GM12878 (cell line): ENCODE results near the gene PAM16. TPM values are rescaled to one million over a fixed set of nuclear protein-coding genes. Genes with fewer than 3 reads are reported as not detected.
A peak's percentile ranks its signal among the peaks of the same experiment; 100 is the strongest.

Source experiments
- E4F1 ChIP-seq: fragments of 450-650 bp; IDR thresholded peaks from 2 replicates; pipeline ENCODE4 v1.6.1; 2018; ENCODE audit warnings: borderline replicate concordance, mild to moderate bottlenecking; ENCODE audit not compliant: partially characterized antibody
- IKZF2 ChIP-seq, 2 experiments: fragments of 450-650 bp; IDR thresholded peaks; 2 replicates each; pipeline ENCODE4 v1.6.1; 2017; ENCODE audit warnings: mild to moderate bottlenecking in 2 of 2, moderate library complexity in 2 of 2
- MEF2B ChIP-seq: fragments of 450-650 bp; IDR thresholded peaks from 2 replicates; pipeline ENCODE4 v1.6.1; 2018; ENCODE audit warnings: mild to moderate bottlenecking, moderate library complexity; ENCODE audit not compliant: partially characterized antibody, poor library complexity, severe bottlenecking
- NFIC ChIP-seq: IDR thresholded peaks from 2 replicates; pipeline ENCODE4 v1.6.1; 2012; ENCODE audit warnings: low read depth, mild to moderate bottlenecking, inconsistent platforms, low read length, moderate library complexity
- RBBP5 ChIP-seq: fragments of 200-600 bp; sonication (generic); conservative IDR thresholded peaks from 2 replicates; pipeline ENCODE4 v1.6.1; 2016
- SMC3 ChIP-seq: IDR thresholded peaks from 2 replicates; pipeline ENCODE4 v1.6.1; 2011; ENCODE audit warnings: low read length, improper control_type of control experiment, borderline replicate concordance
- SREBF1 ChIP-seq: IDR thresholded peaks from 2 replicates; pipeline ENCODE4 v1.6.1; 2012; ENCODE audit warnings: mild to moderate bottlenecking, low read length
- TBL1XR1 ChIP-seq: IDR thresholded peaks from 2 replicates; pipeline ENCODE4 v1.6.1; 2012; ENCODE audit warnings: low read depth, low read length, improper control_type of control experiment
- TCF7 ChIP-seq: IDR thresholded peaks from 2 replicates; pipeline ENCODE4 v1.6.1; 2014; ENCODE audit warnings: antibody characterized with exemption, borderline replicate concordance
- polyA plus RNA-seq, 11 experiments: library from polyadenylated mRNA; depleted of rRNA in 4 of 11; unstranded in 6 of 11; stranded (reverse) in 5 of 11; fragments of >200 nt; fragmentation: Nextera tagmentation in 4 of 11; fragmentation: Illumina TruSeq in 1 of 11; extraction: Ambion mirVana in 4 of 11; extraction: Trizol in 1 of 11; gene quantifications; 1 replicate in 1 of 11; 2 replicates in 10 of 11; pipeline versions ENCODE4 v1.2.1 to v1.2.3, GENCODE V29; 2011 to 2016; ENCODE audit warnings: inconsistent platforms in 2 of 11, missing spikeins in 2 of 11, low read depth in 1 of 11
- total RNA-seq, 4 experiments: library from RNA; depleted of rRNA in 3 of 4; stranded (reverse); fragments of >200 nt in 3 of 4; fragmentation: Illumina TruSeq in 1 of 4; extraction: Trizol in 1 of 4; gene quantifications; 2 replicates each; pipeline versions ENCODE4 v1.2.1 to v1.2.3, GENCODE V29; 2013 to 2021

PAM16 gene
- total and polyA plus RNA-seq, 10 of the 15 experiments (the other 5 are each of a cell fraction or from before 2014, with no cell fraction given), result 18.5 to 94.3 (median 51.5) TPM

- no peak for TF ChIP-seq TBL1XR1
- TF ChIP-seq SREBF1, result no peak
- TF ChIP-seq MEF2B, result no peak
- TF ChIP-seq RBBP5, result no peak
- TF ChIP-seq NFIC, result no peak
- no peak for TF ChIP-seq TCF7
- TF ChIP-seq SMC3, result no peak
- TF ChIP-seq E4F1, result no peak
- TF ChIP-seq IKZF2 (IDR thresholded peaks at IDR 0.05), result peak in 1 of 2 experiments; percentile 32; a peak in 1 of 4 replicates
These were observed at the start of gene PAM16 (continued) for GRCh38 chr16:4350787-4351659.
